ENCODE data around the gene SLC13A4.
"Not testable (repeated sequence)": the region's sequence is repeated elsewhere in the genome, so short reads cannot be mapped to it uniquely, and the experiment has no call there.

Gene SLC13A4, protein sequence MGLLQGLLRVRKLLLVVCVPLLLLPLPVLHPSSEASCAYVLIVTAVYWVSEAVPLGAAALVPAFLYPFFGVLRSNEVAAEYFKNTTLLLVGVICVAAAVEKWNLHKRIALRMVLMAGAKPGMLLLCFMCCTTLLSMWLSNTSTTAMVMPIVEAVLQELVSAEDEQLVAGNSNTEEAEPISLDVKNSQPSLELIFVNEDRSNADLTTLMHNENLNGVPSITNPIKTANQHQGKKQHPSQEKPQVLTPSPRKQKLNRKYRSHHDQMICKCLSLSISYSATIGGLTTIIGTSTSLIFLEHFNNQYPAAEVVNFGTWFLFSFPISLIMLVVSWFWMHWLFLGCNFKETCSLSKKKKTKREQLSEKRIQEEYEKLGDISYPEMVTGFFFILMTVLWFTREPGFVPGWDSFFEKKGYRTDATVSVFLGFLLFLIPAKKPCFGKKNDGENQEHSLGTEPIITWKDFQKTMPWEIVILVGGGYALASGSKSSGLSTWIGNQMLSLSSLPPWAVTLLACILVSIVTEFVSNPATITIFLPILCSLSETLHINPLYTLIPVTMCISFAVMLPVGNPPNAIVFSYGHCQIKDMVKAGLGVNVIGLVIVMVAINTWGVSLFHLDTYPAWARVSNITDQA

GRCh38 chr7:135728136-135728669 lies at the start of gene SLC13A4:
Gene SLC13A4, minus strand, starts transcription at chr7:135728186. Its CDS starts 690 bp downstream, at chr7:135727496.
- no peak for DNase-seq

DNA sequence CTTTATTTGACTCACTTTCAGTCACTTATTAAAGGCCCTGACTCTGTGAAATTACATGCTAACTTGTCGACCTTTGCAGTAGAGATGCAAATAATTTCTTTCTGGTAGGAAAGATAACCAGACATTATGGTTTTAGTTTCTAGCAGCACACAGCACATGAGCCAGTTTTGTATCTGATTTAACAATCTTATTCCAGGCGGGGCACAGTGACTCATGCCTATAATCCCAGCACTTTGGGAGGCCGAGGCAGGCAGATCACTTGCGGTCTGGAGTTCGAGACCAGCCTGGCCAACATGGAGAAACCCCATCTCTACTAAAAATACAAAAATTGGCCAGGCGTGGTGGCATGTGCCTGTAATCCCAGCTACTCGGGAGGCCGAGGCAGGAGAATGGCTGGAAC lies 47.9 kb upstream of the SLC13A4 start:
- not testable (repeated sequence) for DNase-seq

GRCh38 chr7:135775230-135775629 lies 47.2 kb upstream of the SLC13A4 start:
- no peak for DNase-seq

DNA sequence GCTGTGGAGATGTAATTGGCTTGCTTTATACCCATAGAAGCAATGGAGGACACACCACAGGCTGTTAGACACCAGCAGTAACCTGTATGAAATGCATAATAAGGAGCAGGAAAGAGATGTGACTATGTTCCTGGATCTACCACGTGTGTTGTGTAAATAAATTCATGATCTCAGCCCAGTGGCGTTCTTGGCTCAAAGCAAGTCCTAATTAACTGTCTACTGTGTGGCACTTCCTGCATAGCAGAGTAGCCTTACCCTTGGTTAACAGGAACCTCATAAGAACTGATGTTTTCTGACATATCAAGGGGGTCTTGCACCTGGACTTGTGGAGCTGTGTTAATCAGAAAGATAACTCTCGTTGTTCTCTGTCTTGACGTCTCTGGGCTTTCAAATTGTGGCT lies 46.3 kb upstream of the SLC13A4 start:
- no peak for DNase-seq

- DNase-seq: no peak
Observed at GRCh38 chr7:135773464-135773863, 45.5 kb upstream of the SLC13A4 start.

DNA sequence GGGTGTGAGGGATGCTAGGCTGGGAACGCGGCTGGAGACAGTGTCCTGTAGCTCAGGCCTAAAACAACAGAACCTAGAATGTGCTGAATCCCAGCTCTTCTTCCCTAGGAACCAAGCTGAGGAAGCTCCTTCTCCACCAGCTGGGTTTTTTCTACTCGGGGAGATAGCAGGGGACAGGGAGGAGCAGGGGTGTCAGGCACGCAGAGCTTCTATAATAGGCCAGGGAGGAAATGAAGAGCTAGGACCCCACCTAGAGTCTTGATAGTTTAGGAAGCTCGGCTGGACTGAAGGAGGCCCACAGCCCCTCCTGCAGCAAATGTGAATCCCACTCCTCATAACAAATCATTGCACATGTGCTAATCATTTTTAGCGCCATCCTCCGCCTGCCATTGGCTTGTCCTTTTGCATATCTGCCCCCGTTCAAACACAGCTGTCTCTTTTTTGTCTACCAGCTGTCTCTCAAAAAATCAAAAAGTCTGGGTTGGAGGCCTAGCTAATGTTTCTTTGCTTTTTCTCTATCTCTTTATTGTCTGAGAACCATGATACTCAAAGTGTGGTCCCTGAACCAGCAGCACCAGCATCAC lies 44.7 kb upstream of the SLC13A4 start:
- DNase-seq: no peak

DNA sequence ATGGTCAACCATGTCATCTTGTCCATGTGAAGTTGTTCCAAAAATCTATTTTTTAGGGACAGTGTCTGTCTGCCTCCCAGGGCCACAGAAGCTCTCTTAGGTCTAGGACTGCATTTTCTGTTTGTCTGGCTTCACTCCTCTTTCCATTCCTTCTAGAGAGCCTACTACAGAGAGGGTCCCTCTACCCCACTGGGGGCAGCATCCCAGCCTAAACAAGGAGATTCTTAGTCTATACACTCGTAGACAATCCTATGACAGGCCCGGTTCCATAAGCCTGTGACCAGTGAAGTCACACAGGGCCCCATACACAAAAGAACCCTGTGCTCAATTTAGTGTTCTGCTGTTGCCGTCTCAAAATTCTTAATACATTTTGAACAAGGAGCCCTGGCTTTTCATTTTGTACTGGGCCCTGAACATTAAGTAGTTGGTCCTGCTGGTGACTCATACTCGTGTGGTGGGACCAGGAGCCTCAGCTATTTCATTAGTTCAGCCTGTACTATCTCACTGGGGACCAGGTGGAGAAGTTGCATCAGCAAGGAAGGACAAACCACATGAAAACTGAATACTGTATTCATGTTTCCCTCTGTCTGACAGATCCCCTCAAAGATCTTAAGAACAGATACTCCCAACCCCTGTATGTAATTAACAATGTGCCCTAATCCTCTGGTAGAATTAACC lies 44.1 kb upstream of the SLC13A4 start:
- no peak for DNase-seq

DNA sequence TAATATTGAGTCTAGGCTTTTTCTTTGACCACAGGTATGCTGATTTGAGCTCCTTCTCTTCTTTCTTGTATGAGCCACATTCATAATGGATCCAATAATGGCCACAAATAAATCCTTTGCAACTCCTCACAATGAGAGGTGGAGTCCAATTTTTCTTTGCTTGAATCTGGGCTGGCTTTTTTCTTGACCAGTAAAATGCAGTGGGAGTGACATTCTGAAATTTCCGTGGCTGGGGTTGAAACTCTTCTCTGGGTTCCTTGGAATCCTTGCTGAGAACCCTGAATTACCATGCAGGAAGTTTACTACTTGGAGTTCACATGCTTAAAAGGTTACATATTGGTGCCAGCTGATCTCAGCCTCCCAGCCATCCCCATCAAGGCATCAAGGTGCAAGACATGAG lies 43.1 kb upstream of the SLC13A4 start:
- no peak for DNase-seq

DNA sequence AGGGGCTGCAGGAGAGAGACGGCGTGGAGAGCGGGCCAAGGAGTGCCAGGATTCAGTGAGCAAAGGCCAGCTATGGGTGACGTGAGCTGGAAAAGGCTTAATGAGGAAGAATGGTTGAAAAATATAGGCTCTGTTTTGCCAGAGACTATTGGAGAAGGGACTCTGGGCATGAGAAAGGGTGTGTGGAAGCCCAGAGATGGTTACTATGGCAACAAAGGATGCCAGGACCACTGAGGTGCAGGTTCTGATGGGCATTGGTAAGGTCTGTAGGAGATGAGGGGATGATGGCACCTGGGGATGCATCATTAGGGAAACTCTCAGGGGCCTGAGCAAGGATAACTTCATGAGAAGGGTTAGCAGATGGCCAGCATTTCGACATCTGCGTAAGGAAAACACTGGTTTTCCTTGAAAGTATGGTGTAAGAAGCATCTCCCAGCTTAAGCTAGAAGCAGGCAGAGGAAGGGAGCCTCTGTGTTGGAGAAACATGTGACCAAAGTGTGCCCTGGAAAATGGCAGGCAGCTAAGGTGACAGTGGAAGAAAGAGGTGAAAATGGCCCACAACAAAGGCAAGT lies 42.2 kb upstream of the SLC13A4 start:
- DNase-seq: no peak

GRCh38 chr7:135769005-135769802 lies 41.2 kb upstream of the SLC13A4 start:
- DNase-seq: no peak

DNA sequence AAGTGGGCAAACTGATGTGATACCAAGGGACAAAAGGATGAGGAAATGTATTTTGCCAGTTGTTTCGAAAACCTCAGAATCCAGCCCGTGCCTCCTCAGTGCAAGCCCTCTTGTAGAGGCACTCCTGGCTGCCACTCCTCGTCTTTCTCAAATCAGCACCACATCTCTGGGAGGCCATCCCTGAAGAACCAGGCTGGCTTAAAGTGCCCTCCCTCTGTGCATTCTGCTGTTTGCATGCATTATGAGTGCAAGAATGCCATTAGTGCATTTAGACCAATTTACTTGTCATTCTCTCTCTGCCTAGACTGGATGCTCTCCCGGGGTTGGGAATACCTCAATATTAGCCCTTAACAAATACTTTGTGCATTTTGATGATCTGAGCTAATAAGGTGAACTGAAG lies 40.5 kb upstream of the SLC13A4 start:
- no peak for DNase-seq

GRCh38 chr7:135768064-135768463 lies 40.1 kb upstream of the SLC13A4 start:
- DNase-seq: no peak

- DNase-seq: no peak
Observed at GRCh38 chr7:135763261-135763660, 35.3 kb upstream of the SLC13A4 start.

DNA sequence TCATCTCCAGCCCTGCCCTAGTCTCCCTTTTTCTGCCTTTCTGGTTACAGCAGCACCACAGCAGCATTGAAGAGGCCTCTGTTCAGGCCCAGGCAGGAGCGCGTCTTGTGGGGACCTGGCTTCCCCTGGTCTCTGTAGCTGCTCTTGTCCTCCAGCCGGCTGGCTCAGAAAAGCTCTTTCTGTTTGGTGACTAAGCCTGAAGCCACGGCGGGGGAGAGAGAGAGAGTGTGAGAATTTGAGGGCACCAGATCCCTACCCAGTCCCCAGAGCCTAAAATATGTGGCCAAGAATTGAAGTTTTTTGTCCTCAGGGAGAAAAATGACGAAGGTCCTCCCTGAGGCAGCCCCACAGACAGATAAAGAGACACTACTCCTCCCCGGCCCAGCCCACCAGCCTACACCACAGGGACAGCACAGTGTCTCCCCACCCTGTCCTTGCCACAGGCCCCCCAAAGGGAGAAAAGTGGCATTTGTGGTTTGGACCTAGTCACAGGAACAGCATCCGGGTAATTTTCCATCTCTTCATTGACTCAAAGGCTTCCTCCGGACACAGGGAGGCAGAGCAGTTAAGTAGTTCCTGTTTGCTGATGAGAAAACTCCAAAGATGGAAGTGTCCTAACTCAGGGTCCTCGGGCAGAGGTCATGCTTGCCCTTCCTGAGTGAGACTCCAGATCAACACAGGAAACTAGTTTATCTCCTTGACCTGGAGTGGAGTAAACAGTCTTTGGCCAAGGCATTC lies 33.9 kb upstream of the SLC13A4 start:
- no peak for DNase-seq

GRCh38 chr7:135759532-135759931 lies 31.5 kb upstream of the SLC13A4 start:
- DNase-seq: no peak

GRCh38 chr7:135758531-135758932 lies 30.5 kb upstream of the SLC13A4 start:
- DNase-seq: no peak

DNA sequence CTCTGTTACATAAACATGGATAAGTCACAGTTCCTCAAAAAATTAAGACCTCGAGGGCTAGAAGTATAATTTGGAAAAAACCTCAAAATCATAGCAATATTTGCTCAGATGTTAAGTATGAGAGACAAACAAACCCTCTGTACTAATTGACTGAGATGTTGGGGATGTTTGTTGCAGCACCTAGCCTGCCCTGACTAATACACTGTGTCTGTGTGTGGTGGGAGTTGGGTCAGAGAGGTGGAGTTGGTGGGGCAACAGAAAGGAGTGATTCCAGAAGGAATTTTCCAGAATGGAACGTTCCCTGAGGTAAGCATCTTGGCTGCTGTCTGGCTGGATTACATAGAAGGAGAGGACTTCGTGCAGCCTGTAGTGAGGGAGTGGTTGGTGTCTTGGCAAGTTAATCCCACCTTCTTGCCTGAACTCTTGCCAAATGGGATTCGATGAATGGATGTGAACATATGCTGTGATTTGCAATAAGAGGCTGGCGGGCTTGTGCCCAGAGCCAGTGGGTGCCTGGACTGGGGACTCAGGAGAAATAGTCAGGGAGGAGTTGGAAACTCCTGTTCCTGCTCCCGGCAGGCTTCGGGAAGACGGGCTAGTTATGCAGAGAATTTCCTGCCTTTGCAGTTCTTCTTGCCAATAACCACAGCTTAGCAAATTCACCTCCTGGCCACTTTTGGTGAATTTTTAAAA lies 29.9 kb upstream of the SLC13A4 start:
- no peak for DNase-seq

GRCh38 chr7:135756191-135756590 lies 28.2 kb upstream of the SLC13A4 start:
- no peak for DNase-seq

- DNase-seq: no peak
Observed at GRCh38 chr7:135755351-135755753, 27.4 kb upstream of the SLC13A4 start.

DNA sequence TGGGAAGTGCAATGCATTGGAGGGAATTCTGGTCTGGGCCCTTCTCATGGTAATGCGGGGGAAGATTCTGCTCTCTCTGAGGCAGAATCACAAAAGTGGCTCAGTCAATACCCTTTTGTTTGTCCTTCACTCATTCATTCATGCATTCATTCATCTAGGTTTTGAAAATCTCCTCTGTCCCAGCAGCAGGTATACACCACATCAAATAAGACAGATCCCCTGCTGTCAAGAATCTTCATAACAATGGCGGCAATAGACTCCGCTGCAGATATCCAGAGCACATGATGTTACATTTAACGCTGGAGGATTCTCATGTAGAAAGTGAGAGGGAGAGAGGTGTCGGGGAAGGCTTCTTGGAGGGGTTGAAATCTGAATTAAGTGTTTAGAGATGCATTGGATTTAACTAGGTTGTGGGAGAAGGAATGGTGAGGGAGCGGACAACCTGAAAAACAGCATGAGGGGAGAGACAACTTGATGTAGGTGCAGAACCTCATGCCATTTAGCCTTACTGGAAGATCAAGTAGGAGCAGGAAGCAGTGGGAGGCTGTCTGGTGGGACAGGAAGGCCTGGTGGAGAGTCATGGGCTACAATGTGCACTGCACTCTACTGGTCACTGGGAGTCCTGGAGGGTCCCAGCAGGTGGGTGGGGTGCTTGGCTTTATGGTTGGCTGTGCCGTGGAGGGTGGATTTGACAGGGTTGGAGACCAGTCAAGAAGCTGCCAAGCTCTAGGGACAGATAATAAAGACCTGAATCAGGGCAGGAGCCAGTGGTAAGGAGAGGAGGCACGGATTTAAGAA lies 25.8 kb upstream of the SLC13A4 start:
- no peak for DNase-seq
